Measurements from ENCODE around the gene SART3.
"Not testable (repeated sequence)": the region's sequence is repeated elsewhere in the genome, so short reads cannot be mapped to it uniquely, and the experiment has no call there.

SART3 gene

DNA sequence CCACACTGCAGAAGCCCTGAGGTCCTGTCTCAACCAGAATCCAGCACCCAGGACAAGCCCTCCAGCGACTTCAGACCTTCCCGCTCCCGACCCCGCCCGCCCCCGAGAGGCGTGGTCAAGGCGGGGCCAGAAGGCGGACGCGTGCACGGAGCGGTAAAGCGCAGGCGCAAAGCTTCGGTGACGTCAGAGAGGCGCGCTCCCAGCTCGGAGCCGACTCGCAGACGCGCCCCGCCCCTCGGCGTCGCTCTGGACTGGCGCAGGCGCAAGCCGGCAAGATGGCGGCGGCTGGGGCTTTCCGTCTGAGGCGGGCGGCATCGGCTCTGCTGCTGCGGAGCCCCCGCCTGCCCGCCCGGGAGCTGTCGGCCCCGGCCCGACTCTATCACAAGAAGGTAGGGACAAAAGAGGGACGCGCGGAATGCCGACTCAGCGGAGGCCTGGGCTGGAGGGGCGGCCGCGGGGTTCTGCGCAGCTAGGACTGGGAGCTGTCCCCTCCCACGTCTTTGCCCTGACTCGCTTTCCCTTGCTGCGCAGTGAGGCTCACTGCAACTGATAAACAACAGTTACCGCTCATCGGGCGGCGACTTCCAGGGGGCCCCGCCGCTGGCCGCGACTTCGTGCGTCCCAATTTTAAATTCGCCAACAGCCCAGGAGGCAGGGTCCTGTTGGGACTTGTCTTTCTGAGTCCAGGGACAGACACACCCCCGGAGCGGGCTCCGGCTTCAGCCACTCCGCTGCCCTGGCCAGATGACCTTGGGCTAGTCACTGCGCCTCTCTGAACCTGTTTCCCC lies 1.6 kb upstream of the SART3 start, which contains the start of gene ISCU:
TSS of gene ISCU (plus strand) at position 249 of the 788 bp plus-strand sequence. CDS start at position 276, 27 bp downstream.
- DNase-seq: peak; percentile 99

DNA sequence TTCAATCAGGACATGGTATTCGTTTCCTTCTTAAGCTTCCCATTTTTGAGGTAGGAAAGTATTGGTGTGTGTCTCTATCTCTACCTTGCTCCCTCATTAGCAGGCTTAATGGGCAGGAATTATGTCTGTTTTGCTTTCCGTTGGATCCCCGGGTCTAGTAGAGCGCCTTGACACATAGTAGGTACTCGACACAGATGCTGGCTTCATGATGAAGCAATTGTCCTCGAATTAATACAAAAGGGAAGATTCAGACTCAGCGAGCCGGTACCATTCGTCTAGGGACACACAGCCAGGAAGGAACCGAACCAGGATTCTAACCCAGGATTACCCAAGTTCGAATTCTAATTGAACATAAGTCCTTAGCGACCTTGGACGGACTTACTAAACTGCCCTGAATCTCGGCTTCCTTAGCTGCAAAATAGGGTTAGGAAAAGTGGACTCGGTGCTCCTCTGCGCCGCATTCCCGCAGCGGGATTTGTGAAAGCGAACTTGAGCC lies 927 bp upstream of the SART3 start:
- peak in 1 of 3 donors; percentile 19 for DNase-seq

DNA sequence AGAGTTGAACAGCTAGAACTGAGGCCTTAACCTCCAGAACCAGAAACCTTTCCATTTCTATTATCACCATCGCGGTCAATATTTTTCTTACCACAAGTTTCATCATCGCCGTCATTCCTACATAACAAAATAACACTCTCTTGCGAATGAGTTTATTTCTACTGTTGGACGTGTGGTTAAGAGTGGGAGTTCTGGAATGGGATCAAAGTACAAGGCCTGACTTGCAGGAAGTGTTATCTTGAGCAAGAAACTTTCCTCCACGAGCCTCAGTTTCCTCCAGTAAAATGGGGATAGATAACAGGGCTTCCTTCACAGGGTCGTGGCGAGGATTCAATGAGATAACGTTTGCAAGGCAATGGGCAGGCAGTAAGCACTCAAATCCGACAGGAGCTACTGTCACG lies 652 bp downstream of the SART3 start:
- DNase-seq: peak; percentile 20 to 54 (median 38)

DNA sequence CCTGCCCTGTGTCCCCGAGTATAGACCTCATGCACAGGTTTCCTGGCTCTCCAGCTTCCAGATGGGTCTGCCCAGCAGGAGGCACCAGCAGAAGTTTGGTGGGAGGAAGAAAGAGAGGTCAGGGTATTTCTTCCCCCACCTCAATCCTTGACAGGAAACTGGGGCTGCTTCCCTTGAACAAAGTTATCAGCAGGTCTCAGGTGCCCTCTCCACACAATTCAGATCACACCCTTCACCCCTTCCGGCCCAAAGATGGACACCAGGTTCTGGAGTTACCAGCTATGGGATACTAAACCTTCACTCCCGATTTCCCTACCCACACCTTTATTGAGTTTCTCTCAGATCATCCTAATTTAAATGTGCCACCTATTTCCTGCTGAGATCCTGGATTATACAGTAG lies 1.2 kb downstream of the SART3 start:
- DNase-seq: no peak

DNA sequence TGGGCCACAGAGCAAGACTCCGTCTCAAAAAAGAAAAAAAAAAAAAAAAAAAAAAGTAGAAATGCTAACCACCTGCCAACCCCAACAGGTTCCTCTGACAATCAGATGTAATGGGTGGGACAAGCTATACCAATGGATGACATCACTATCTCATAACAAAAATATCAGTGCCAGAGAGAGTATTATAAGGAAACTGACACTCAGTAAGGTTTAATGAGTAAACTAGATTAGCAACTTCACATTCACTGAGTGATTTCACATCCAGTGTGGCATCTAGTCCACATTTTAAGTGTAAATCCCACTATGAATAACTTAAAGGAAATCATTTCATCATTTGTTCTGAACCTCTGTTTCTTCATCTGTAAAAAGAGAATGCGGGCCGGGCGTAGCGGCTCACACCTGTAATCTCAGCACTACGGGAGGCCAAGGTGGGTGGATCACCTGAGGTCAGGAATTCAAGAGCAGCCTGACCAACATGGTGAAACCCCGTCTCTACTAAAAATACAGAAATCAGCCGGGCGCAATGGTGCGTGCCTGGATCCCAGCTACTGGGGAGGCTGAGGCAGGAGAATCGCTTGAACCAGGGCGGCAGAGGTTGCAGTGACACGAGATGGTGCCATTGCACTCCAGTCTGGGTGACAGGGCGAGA lies 1.8 kb downstream of the SART3 start:
- DNase-seq: no peak

DNA sequence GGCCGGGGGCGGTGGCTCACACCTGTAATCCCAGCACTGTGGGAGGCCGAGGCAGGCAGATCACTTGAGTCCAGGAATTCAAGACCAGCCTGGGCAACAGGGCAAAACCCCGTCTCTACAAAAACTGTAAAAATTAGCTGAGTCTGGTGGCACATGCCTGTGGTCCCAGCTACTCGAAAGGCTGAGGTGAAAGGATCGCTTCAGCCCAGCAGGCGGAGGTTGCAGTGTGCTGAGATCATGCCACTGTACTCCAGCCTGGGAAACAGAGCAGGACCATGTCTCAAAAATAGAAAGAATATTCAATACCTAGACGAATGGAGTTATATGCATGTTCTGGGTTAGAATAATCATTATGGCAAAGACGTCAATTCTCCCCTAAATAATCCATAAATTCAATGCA lies 5.6 kb downstream of the SART3 start:
- DNase-seq: not testable (repeated sequence)

DNA sequence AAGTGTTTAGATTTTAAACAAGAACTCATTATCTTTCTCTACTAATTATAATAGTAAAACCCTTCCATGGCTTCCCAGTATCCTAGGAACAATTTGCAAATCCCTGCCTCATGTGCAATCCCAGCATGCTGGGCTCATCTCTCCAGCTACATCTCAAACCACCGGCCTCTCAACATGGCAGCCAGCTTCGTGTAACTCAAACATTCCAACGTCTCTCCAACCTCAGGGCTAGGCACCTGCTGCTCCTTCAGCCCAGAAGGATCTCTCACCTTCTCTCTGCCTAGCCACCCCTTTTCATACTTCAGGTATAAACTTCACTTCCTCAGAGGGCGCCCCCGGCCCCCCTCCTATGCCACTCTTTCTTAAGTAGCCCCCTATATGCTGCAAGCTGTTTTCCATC lies 7.2 kb downstream of the SART3 start:
- no peak for DNase-seq

DNA sequence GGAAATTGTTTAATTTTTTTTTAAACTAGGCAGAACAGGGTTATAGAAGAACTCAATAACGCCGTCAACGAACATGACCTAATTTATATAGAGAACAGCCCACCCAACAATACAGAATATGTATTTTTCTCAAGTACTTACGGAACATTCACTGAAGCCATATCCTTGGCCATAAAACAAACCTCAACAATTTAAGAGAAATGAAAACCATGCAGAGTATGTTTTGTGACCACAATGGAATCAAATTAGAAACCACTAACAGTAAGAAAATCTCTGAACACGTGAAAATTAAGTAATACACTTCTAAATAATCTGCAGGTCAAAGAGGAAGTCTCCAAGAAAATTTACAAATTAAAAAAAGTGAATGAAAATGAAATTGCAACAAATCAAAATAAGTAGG lies 9.4 kb downstream of the SART3 start:
- DNase-seq: no peak

DNA sequence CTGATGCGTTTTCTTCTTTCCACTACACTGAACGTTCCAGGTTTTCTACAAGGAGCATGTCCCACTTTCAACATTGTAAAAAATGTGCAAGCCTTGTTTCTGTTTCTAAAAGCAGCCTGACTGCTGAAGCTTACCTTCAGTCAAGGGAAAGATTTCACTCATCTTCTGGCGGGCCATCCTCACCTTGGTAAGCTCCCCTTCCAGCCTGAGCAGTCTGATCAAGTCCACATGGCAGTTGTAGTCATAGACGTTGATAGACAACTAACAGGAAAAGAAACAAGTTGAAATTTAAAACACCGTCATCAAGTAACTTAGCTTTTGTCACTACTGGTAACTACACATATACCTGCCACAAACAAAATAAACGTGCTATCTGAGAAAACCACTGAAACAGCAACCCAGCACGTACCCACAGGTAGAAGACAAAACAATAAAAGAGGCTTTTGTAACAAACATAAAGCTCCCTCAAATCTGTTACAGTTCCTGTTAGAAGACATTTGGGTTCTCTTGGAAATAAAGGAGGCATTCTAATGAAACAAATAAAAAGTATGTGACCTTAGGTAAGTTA lies 11.9 kb downstream of the SART3 start:
- DNase-seq: no peak

DNA sequence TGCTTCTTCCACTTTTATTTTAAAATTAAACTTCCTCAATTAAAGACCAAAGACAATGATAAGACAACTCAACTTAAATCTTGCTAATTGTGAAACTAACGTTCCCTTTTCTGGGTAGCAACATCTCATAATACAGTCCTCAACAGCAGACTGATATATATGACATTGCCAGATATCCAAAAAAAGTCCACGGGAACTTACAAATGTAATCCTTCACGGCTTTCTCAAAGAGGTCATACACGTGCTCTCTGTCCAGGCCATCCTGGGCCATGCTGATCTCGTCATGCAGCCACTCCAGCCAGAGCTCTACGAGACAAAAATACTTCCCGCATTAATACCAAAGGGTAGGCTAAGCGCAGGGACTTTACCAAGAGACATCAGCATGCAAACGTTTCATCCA lies 13.3 kb downstream of the SART3 start:
- DNase-seq: peak; percentile 45 to 64 (median 61)

DNA sequence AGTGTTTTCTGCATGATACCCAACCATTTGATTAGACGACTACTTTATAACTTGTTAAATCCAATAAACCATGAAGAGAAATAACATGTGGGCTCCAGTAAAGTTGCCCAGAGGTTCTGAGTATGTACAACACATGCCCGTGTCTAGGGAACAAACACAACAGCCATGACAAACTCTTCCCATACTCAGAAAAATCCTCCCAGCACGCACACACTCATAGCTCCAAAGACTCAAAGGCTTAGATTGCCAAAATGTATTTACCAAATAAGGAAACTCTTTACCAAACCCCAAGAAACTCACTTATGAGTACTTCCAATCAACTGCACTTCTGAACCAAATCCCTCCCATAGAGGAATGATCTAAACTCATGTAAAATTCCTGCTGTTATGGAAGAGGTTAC lies 17.3 kb downstream of the SART3 start:
- no peak for DNase-seq

DNA sequence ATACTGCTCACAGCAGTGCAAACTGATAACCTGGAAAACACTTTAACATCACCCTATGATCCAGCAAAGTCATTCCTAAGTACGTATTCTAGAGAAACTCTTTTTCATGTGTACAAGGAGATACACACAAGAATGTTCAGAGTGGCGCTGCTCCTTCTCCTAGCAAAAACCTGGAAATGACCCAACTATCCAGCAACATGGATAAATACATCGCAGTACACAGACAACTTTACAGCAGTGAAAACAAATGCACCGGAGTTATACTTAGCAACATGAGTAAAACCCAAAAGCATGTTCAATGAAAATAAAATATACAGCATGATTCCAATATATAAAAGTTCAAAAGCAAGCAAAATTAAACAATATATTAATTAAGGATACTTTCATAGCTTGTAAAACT lies 18.7 kb downstream of the SART3 start:
- DNase-seq: no peak

DNA sequence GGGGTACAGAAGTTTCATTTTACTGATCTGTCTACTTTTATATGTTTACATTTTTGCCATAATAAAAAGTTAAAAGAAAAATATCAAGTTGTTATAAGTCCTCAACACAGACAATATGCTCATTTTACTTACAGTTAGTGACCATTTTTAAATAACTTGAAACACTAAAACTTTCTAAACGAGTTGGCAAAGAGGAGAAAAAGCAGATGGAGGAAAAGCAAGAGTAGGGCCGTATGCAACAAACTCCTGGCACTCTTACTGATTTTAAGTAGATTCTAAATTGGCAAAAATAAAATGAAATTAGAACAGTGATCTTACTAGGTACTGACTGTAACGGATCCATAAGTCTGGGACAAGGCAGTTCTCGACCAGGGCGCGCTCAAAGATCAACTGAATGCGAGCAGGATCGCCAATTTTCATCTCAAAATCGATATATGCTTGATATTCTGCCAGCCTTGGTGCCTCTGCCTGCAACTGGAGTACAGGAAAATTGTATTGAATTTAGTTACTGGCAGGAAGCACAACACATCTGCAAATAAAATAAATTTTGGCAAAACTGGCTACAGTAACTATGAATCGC lies 22.3 kb downstream of the SART3 start:
- DNase-seq: no peak

DNA sequence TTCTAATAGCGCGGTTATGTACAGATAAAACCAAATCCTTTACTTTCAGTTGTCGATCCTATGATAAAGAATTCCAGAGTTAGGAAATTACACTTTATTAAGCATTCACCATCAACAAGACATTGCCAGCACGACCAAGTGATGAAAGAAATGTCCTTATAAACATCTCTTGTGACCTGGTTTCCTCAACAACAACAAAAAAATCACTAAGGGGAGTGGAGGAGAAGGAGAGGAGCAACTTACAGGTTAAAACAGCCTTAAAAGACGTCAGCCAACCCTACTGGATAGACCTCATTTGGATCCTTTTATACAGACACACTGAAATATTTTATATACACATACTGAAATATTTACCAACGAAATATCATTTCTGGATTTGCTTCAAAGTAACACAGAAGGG lies 22.8 kb downstream of the SART3 start:
- DNase-seq: no peak

DNA sequence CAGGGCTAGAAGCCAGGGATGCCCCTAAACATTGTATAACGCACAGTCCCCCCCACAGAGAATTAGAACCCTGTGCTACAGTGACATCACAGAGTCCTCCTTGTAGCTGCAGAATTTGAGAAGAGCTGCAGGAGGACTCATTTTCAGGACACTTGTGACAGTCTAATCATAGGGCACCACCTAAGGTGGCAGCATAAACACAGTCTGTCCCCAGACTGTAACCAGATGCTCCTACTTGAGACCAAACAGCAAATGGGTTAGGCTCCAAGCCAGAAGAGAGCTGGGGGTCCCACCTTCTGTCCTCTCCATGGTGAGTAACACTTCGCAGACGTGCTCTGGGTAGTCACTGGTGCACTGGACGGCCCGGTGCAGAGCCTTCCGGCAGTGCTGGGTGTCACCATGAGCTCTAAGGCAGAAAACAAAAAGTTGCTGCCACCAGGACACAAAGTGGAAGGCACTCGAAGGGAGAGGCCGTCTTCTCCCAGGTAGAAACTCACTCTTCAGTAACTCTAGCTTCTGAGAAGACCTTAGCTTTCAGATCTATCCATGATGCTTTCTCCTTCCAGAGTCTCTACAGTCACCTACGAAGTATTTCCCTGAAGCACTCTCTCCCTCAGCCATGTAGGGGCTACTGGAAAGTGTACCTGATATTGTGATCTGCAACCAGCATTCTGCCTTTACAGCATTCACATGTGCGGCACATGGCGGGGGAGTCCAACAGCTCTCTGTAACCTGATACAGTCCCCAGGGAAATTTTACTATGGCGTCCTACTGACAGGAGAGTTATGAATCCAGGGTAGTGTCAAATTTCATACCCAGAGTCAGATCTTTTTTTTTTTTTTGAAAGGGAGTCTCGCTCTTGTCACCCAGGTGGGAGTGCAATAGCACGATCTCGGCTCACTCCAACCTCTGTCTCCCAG lies 28.8 kb downstream of the SART3 start:
- DNase-seq: no peak

DNA sequence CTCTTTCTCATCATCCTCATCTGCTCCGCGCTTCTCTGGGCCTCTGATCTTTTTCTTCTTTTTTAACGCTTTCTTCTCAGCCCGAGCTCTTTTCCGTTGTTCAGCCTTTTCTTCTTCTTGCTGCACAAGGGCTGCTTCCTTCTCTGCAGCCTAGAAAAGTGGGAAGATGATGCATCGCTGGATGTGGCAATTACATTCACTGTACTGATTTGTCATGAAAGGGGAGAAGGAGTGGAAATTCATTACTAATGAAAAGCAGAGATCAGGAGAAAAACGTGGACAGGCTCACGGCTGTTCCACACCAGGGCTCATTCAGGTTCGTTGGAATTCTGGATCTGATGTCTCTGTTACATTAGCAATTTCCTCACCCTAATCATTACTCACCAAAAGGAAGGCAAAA lies 30.8 kb downstream of the SART3 start:
- DNase-seq: peak in 1 of 3 donors; percentile 12

DNA sequence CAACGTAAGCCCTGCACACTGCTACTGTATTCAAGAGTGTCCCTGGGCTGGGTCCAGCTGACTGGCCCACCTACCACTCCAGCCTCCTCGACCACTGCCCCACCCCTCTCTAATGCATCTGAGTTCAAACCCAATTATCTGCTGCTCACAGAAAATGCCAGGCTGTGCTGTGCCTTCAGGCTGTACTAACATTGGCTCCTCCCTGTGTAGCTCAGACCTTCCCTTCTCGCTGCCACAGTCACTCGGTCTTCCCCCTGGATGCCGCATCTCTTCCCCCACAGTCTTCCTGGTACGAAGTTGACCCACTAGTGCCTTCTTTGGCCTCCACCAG lies 33.8 kb downstream of the SART3 start:
- DNase-seq: no peak

DNA sequence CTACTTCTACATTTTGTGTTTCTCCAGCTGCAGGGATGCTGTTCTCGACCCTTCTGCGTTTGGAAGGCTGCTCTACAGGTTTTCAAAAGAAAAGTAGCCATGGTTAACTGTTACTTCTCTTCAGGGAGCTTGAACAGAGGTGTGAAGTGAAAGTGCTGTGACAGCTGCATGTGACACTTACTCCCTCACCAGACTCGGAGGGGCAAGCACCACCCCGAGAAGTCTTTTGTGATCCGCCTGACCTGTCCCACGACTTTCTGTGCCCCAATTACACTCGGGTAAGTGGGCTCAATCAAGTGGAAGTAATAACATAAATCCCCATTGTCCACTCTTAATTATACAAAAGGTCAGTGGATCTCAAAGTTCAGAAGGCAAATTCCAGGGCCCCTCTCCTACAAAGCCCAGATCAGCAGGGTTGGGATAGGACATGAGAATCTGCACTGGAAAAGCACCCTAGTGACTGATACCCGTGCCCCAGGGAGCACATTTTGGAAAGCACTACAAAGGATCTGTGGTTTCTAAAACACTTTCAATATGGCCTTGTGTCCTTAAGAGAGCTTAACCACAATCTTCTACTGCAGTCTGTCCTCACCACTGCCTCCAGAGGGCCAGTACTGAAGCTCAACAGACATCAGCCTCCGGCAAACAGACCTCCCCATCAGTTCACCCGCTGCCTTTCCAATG lies 34.3 kb downstream of the SART3 start:
- DNase-seq: no peak

DNA sequence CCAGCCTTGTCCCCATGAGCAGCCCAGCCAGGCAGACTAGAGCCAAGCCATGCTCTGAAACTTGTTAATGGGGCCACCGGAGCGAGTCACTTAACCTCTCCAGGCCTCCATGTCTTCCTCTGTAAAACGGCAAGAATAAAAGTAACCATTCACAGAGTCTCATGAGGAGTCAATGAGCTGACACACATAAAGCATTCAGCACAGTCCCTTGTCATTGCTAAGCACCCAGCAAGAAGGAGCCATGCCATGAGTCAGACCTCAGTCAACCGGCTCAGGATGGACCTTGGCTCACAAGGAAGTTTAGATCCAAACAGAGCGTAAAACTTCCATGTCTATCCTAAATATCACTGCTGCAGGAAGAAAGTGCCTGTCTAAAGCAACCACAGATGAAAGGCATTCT lies 35.3 kb downstream of the SART3 start:
- peak in 1 of 3 donors; percentile 13 for DNase-seq

DNA sequence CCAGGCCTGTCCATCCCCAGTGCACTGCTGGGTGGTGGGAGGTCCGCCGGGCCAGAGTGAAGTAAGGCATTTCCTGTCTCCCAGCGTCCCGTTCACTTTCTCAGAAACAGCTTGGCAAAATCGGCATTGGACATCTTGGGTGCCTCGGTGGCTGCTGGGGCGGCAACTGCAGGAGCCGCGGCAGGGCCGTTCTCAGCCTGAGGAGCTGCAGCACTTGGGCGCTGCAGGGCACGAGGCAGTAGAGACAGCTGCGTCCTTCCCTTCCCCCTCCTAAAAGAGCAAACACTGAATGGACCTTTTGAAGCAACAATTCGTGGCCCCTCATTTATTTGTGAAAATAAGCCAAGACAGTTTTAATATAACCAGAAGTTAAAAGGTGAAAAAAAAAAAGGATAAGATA lies 37.6 kb downstream of the SART3 start:
- DNase-seq: no peak

DNA sequence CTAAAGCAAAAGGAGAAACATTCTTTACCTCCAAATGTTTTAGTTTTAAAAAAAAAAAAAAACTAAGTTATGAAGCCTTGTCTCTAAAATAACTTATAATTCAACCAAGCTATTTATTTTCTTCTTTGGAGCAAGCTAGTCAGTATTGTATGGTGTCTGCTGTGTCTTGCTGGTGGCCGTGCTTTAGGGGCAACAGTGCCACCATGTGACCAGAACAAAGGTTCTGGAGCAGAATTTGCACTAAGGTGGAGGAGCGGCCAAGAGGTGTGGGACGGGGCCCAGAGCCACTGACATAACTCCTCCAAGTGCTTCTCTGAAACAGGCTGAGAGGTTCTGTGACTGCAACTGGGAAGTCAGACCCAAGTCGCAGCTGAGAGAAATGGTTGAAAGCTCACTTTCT lies 41.4 kb downstream of the SART3 start:
- no peak for DNase-seq
